Activated gamma-delta T cell treated with Interleukin-2 at 50 U/mL for 16 hours (primary cell): ENCODE results near the gene NELFA.
"Not testable (repeated sequence)": the region's sequence is repeated elsewhere in the genome, so short reads cannot be mapped to it uniquely, and the experiment has no call there.

Source experiments
- DNase-seq: peaks from one replicate; pipeline ENCODE4 v3.0.0-alpha.2; 2020

NELFA gene

DNA sequence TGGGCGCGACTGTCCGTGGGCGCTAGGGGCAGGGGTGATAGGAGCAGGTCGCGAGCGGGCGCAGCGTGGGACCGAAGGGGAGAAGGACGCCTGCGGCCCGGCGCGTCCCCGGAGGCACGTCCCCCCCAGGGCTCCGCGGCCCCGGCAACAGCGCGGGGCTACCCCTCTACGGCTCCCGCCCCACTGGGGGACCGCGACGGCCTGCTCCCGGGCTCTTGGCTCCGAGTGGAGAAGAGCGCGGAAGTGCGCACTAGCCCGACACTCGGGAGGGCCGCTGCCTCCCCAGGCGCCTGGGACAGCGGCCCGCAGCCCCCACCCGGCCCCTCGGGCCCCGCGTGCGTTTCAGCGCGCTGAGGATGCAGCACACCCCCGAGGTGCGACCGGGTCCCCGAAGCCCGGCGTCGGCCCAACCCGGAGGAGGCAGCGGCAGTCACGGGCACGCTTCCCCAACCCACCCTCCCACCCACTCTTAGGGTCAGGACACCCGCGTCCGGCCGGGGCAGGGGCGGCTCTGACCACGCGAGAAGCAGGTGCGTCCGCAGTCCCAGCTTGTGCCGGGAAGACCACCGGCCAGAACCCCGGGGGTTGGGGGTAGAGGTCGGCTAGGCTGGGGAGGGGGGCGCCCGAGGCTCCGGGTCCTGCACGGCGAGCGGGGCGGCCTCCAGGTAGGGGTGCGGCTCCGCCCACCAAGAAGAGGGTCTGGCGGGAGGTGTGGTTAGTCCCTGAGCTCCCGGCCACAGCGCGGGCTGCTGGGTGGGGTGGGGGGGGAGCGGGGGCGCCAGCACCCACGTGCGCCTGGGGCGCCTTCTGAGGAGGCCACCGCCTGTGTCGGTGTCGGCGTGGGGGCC lies 31.8 kb upstream of the NELFA start:
- DNase-seq, result no peak

DNA sequence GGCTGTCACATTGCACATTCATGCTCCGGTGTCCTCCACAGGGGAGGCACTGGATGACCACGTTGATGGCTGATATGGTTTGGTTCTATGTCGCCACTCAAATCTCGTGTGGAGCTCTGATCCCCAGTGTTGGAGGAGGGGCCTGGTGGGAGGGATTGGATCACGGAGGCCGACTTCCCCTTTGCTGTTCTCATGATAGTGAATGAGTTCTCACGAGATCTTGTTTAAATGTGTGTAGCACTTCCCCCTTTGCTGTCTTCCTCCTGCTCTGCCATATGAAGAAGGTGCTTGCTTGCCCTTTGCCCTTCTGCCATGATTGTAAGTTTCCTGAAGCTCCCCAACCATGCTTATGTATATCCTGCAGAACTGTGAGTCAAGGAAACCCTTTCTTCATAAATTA lies 28.1 kb upstream of the NELFA start:
- DNase-seq, result no peak

DNA sequence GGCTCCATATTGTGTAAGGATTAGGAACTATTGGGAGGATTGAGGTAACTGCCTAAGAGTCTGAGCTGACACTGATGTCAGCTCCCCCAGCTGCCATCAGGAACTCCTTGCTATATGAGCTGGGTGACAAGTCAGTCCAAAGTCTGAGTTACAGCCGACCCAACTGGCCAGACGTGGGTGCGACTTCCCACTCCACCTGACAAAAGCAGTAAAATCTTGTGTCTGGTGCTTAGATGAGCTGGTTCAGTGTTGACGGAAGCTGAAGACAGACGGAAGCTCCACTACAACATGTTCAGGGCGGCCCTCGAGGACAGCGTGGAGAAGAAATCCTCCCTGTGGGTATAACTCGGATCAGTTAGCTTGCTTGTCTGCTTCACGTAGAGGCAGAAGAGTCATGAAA lies 27.6 kb upstream of the NELFA start:
- DNase-seq, result no peak

GRCh38 chr4:2031161-2031560 lies 22.4 kb upstream of the NELFA start:
- DNase-seq, result not testable (repeated sequence)

- not testable (repeated sequence) for DNase-seq
These were observed 18.3 kb upstream of the NELFA start for GRCh38 chr4:2027120-2027519.

DNA sequence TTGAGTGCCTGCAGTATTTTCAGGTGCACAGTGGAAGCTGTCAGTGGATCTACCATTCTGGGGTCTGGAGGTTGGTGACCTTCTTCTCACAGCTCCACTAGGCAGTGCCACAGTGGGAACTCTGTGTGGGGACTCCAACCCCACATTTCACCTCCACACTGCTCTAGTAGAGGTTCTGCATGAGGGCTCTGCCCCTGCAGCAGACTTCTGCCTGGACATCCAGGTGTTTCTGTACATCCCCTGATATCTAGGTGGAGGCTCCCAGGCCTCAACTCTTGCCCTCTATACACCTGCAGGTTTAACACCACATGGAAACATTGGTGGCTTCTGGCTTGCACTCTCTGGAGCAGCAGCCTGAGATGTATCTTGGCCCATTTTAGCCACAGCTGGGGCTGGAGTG lies 17.0 kb upstream of the NELFA start:
- no peak for DNase-seq

GRCh38 chr4:2024683-2025082 lies 15.9 kb upstream of the NELFA start:
- no peak for DNase-seq

DNA sequence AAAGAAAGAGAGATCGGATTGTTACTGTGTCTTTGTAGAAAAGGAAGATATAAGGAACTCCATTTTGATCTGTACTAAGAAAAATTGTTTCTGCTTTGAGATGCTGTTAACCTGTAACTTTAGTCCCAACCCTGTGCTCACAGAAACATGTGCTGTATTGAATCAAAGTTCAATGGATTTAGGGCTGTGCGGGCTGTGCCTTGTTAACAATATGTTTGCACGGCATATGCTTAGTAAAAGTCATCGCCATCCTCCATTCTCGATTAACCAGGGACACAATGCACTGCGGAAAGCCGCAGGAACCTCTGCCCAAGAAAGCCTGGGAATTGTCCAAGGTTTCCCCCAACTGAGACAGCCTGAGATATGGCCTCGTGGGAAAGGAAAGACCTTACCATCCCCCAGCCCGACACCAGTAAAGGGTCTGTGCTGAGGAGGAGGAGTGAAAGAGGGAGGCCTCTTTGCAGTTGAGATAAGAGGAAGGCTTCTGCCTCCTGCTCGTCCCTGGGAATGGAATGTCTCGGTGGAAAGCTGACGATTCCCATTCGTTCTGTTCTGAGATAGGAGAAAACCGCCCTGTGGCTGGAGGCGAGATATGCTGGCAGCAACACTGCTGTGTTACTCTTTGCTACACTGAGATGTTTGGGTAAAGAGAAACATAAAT lies 12.7 kb upstream of the NELFA start:
- not testable (repeated sequence) for DNase-seq

DNA sequence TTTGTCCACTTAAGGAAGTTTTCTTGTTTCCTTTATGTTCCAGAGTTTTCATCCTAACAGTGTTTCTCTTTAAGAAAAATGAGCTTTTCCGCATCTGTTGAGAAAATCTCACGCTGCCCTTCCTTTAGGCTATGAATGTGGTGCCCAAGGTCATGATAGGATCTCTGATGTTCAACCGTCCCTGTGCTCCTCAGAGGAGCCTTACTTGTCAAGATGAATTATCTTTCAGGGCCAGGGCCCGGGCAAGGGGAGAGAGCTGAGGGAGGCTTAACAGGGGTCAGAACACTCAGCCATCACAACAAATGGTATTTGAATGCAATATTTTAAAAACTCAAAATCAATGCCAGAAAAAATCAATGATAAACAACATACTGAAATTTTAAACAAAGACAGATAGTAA lies 6.2 kb upstream of the NELFA start:
- DNase-seq, result no peak

GRCh38 chr4:2011583-2011982 lies 2.8 kb upstream of the NELFA start:
- DNase-seq, result no peak

DNA sequence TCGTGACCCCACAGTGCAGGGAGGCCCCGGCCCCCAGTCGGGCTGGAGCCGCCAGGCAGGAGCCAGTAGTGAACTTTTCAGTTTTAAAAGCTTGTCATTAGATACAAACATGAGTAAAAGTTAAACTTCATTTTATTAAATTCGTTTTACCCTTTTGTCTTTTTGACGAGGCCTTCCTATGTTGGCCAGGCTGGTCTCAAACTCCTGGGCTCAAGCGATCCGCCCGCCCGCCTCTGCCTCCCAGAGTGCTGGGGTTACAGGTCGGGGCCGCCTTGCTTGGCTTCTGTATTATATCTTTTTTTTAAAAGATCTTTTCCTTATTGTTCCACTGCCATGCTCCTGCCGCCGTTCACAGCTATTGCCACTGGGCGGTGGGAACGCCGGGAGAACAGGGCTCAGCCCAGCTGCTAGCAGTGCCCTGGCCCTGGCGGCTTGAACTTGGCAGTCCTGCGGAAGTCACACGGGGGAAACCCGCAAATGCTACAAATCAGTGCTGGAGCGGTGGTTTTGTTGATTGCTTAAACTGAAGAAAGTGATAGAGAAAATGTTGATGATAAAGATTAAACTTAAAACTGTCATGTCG lies 968 bp upstream of the NELFA start:
- DNase-seq, result peak; percentile 50

DNA sequence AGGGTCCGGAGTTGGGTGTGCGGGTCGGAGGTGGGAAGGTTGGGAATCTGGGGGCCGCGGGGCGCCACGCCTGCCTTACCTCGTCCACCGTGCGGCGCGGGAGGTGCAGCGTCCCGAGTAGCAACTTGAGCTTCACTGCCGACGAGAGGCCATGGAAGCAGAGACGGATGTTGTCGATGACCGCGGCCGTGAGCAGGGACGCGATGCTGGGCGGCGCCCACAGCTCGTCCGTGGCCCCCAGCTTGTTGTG lies 178 bp downstream of the NELFA start:
- no peak for DNase-seq

- DNase-seq, result no peak
These were observed 737 bp downstream of the NELFA start for GRCh38 chr4:2007804-2008670.

- no peak for DNase-seq
These were observed 1.7 kb downstream of the NELFA start for GRCh38 chr4:2006956-2007653.

DNA sequence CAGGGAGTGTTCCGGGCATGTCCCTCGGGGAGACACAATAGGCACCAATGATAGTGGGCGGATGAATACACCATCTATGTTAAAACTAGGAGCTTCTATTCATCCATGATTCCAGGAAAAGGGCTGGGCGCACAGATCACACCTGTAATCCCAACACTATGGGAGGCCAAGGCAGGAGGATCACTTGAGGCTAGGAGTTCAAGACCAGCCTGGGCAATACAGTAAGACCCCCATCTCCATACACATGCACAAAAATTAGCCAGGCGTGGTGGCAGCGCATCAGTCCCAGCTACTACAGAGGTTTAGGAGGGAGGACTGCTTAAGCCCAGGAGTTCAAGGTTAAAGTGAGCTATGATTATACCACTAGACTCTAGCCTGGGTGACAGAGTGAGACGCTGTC lies 2.4 kb downstream of the NELFA start:
- DNase-seq, result no peak

DNA sequence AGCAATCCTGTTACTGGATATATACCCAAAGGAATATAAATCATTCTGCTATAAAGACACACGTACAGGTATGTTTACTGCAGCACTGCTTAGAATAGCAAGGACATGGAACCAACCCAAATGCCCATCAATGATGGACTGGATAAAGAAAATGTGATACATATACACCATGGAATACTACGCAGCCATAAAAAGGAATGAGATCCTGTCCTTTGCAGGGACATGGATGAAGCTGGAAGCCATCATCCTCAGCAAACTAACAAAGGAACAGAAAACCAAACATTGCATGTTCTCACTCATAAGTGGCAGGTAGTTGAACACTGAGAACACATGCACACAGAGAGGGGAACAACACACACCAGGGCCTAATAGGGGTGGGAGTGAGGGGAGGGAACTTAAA lies 5.4 kb downstream of the NELFA start:
- DNase-seq, result not testable (repeated sequence)

DNA sequence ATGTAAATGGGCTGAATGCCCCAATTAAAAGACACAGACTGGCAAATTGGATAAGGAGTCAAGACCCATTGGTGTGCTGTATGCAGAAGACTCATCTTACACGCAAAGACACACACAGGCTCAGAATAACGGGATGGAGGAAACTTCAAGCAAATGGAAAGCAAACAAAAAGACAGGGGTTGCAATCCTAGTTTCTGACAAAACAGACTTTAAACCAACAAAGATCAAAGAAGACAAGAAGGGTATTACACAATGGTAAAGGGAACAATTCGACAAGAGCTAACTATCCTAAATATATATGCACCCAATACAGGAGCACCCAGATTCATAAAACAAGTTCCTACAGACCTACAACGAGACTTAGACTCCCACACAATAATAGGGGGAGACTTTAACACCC lies 9.5 kb downstream of the NELFA start:
- not testable (repeated sequence) for DNase-seq

DNA sequence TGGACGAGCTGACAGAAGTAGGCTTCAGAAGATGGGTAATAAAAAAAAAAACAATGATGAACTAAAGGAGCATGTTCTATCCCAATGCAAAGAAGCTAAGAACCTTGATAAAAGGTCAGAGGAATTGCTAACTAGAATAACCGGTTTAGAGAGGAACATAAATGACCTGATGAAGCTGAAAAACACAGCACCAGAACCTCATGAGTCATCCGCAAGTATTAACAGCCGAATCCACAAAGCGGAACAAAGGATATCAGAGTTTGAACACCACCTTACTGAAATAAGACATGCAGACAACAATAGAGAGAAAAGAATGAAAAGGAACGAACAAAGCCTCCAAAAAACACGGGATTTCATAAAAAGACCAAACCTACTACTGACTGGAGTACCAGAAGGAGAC lies 10.5 kb downstream of the NELFA start:
- DNase-seq, result no peak

DNA sequence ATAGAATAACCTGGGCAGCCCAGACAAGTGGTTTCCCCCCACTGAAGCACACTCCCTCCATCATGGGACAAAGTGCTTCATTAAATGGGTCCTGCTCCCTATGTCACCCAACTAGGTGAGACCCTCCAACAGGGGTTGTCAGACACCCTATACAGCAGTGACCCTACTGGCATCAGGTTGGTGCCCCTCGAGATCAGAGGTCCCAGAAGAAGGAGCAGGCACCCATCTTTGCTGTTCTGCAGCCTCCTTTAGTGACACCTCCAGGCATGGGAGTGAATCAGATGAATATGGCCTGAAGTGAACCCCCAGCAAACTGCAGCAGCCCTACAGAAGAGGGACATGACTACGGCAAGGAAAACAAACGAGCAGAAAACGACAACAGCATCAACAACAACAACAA lies 11.1 kb downstream of the NELFA start:
- no peak for DNase-seq

DNA sequence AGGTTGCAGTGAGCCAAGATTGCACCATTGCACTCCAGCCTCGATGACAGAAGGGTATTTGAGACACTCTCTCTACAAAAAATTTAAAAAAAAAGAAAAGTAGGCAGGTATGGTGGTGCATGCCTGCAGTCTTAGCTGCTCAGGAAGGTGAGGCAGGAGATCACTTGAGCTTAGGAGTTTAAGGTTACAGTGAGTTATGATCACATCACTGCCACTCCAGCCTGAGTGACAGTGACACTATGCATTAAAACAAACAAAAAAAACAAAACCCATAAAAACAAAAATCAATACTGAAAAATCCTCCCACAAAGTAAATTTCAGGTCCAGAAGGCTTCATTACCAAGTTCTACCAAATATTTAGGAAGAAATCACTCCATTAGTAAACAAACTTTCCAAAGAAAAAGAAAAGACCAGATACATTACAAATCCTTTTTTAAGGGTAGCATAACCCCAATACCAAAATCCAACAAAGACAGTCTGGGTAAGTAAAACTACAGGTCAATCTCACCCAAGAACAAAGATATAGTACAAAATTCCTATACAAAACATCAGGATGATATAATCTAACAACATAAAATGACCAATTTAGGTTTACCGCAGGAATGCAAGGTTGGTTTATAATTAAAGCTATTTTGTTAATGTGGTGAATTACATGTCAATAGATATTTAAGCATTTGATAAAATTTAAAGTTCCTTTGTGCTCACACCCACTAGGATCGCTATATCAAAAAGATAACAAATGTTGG lies 11.7 kb downstream of the NELFA start:
- no peak for DNase-seq

DNA sequence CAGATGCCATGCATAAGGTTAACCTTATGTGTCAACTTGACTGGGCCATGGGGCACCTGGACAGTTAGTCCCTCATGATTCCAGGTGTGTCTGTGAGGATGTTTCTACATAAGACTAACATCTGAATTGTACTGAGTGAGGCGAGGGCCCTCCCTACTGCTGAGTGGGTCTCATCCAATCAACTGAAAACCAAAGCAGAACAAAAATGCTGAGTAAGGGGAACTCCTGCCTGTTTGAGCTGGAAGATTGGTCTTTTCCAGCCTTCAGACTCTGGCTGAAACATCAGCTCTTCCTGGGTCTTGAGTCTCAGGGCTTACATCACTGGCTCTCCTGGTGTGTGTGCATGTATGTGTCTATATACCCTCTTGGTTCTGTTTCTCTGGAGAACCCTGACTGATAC lies 13.8 kb downstream of the NELFA start:
- DNase-seq, result no peak
